ENCODE data around the gene SRD5A3.

DNA sequence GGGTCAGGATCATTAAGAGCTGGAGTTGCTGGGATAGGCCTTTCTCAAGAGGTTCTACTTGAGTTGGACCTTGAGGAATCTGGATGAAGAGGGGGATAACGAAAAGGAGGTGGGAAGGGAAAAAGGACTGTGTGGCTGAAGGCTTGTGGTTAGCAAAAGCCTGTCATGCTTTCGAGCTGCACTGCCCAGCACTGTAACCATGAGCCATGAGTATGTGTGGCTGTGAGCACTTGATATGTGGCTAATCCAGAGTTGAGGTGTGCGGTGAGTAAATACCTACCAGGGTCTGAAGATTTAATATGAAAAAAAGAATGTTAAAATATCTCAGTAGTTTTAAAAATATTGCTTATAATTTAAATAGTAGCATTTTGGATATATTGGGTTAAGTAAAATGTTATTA, 61.1 kb downstream of the SRD5A3 start:
- TF ChIP-seq, protein P1, sequence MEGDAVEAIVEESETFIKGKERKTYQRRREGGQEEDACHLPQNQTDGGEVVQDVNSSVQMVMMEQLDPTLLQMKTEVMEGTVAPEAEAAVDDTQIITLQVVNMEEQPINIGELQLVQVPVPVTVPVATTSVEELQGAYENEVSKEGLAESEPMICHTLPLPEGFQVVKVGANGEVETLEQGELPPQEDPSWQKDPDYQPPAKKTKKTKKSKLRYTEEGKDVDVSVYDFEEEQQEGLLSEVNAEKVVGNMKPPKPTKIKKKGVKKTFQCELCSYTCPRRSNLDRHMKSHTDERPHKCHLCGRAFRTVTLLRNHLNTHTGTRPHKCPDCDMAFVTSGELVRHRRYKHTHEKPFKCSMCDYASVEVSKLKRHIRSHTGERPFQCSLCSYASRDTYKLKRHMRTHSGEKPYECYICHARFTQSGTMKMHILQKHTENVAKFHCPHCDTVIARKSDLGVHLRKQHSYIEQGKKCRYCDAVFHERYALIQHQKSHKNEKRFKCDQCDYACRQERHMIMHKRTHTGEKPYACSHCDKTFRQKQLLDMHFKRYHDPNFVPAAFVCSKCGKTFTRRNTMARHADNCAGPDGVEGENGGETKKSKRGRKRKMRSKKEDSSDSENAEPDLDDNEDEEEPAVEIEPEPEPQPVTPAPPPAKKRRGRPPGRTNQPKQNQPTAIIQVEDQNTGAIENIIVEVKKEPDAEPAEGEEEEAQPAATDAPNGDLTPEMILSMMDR (IDR thresholded peaks at IDR 0.05 in 8 of 11, conservative IDR thresholded peaks at IDR 0.05 in 3 of 11) = no peak
- TF ChIP-seq POLR2A (IDR thresholded peaks at IDR 0.05) (no peak), POLR2AphosphoS5 (IDR thresholded peaks at IDR 0.05) (no peak)

Data from spleen (tissue), 7 donors.